HepG2 (cell line): Measurements from ENCODE around the gene SMOC1. TPM values are rescaled to one million over a fixed set of nuclear protein-coding genes. Genes with fewer than 3 reads are reported as not detected.

ENCODE experiments used
- ATF1 ChIP-seq: IDR thresholded peaks from 2 replicates; pipeline ENCODE4 v1.6.1; 2016; ENCODE audit warnings: mild to moderate bottlenecking, control low read depth
- BCLAF1 ChIP-seq: fragments of 450-650 bp; IDR thresholded peaks from 2 replicates; pipeline ENCODE4 v1.6.1; 2017; ENCODE audit warnings: mild to moderate bottlenecking
- NFIC ChIP-seq: IDR thresholded peaks from 2 replicates; pipeline ENCODE4 v1.6.1; 2012; ENCODE audit warnings: mild to moderate bottlenecking, low read length, inconsistent platforms
- PAF1 ChIP-seq: IDR thresholded peaks from 2 replicates; pipeline ENCODE4 v1.6.1; 2016; ENCODE audit warnings: missing genetic modification reagents, missing compliant biosample characterization
- TCF7L2 ChIP-seq: IDR thresholded peaks from 2 replicates; pipeline ENCODE4 v1.6.1; 2011; ENCODE audit warnings: mild to moderate bottlenecking, low read depth, low read length, moderate library complexity
- THAP11 ChIP-seq: IDR thresholded peaks from 2 replicates; pipeline ENCODE4 v1.6.1; 2016; ENCODE audit warnings: missing biosample characterization, missing genetic modification reagents
- ZNF564 ChIP-seq: sonication (generic); formaldehyde crosslinking; IDR thresholded peaks from 2 replicates; pipeline ENCODE4 v1.8.1; 2023; ENCODE audit warnings: mild to moderate bottlenecking, missing genetic modification reagents
- ZNF605 ChIP-seq: sonication (generic); formaldehyde crosslinking; IDR thresholded peaks from 2 replicates; pipeline ENCODE4 v1.8.0; 2022; ENCODE audit warnings: mild to moderate bottlenecking, missing genetic modification reagents
- ZNF772 ChIP-seq: sonication (generic); formaldehyde crosslinking; IDR thresholded peaks from 2 replicates; pipeline ENCODE4 v1.5.0; 2020; ENCODE audit warnings: mild to moderate bottlenecking, missing genetic modification reagents
- ZNF792 ChIP-seq: IDR thresholded peaks from 2 replicates; pipeline ENCODE4 v1.6.1; 2016
- polyA plus RNA-seq, 8 experiments: library from polyadenylated mRNA; depleted of rRNA in 3 of 8; stranded (reverse) in 7 of 8; unstranded in 1 of 8; fragments of >200 nt; fragmentation: Illumina TruSeq in 4 of 8; extraction: Trizol in 4 of 8; gene quantifications; 2 replicates each; pipeline versions ENCODE4 v1.2.1 to v1.2.3, GENCODE V29; 2011 to 2016; ENCODE audit warnings: low read depth in 4 of 8, missing spikeins in 1 of 8, mixed read lengths in 1 of 8; ENCODE audit not compliant: insufficient read depth in 1 of 8
- total RNA-seq, 5 experiments: library from RNA; depleted of rRNA; stranded (reverse); fragments of >200 nt; fragmentation: Illumina TruSeq; extraction: Trizol; gene quantifications; 2 replicates each; pipeline ENCODE4 v1.2.3, GENCODE V29; 2016; ENCODE audit warnings: low read depth in 1 of 5
- TF ChIP-seq, protein P1 (sequence below), 2 experiments: IDR thresholded peaks; 2 replicates each; pipeline ENCODE4 v1.6.1; 2011 to 2012; ENCODE audit warnings: low read length in 2 of 2, borderline replicate concordance in 1 of 2, low read depth in 1 of 2, mild to moderate bottlenecking in 1 of 2, moderate library complexity in 1 of 2
- TF ChIP-seq, protein P2 (sequence below): sonication (generic); formaldehyde crosslinking; IDR thresholded peaks from 2 replicates; pipeline ENCODE4 v1.5.1; 2020; ENCODE audit warnings: missing genetic modification reagents, mild to moderate bottlenecking, borderline replicate concordance
- TF ChIP-seq, protein P3 (sequence below): sonication (generic); formaldehyde crosslinking; IDR thresholded peaks from 2 replicates; pipeline ENCODE4 v1.8.0; 2022; ENCODE audit warnings: mild to moderate bottlenecking, missing genetic modification reagents, moderate library complexity
- TF ChIP-seq, protein P4 (sequence below): sonication (generic); formaldehyde crosslinking; IDR thresholded peaks from 2 replicates; pipeline ENCODE4 v1.5.1; 2020; ENCODE audit warnings: missing genetic modification reagents, mild to moderate bottlenecking, borderline replicate concordance

Gene SMOC1
- total and polyA plus RNA-seq, 2 of the 13 experiments (the other 11 are each of a cell fraction or from before 2014, with no cell fraction given), result 17.8 to 35.6 TPM

DNA sequence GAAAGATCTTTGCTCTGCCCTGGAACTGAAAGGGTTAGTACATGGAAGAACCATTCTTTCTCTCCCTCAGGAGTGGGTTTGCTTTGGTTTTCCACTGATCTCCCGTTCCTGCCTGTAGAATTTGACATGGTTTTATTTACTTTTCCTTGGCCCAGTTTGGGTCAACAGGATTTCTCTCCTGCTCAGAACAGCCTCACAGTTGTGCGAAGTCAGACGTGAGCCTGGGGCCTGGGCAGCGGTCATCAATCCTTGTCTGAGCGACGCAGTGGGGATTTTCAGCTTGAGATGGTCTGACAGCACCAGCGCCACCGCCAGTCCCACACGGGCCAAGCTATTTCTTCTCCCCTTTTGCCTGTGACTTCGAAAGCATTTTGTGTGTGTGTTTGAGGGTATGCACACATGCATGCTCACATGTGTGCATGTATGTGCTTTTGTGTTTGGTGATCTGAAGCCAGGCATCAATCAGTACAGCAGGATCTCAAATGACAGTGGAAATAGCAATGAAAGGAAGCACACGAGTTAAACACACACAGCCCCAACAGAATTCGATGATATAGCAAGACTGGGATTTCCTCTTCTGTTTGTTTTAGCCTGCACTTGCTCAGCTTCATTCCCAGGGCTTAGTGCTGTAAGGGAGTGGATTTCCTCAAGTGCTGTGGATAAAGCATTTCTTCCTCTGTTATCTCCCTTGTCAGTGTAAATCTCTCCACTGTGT lies 58.3 kb downstream of the SMOC1 start (continued):
- TF ChIP-seq BCLAF1 (no peak), ZNF792 (CRISPR knock-in tag) (no peak; the same call in 1 of the 2 replicates), ZNF605 (0 out of 2 replicates have a peak, but pooled peaks have one; percentile 77), NFIC (no peak), TCF7L2 (no peak), ATF1 (CRISPR knock-in tag) (no peak), ZNF564 (CRISPR knock-in tag) (no peak), ZNF772 (peak; percentile 61; the same call in 1 of the 2 replicates), PAF1 (CRISPR knock-in tag) (no peak), THAP11 (0 out of 2 replicates have a peak, but pooled peaks have one; percentile 15)
- TF ChIP-seq, protein P1, sequence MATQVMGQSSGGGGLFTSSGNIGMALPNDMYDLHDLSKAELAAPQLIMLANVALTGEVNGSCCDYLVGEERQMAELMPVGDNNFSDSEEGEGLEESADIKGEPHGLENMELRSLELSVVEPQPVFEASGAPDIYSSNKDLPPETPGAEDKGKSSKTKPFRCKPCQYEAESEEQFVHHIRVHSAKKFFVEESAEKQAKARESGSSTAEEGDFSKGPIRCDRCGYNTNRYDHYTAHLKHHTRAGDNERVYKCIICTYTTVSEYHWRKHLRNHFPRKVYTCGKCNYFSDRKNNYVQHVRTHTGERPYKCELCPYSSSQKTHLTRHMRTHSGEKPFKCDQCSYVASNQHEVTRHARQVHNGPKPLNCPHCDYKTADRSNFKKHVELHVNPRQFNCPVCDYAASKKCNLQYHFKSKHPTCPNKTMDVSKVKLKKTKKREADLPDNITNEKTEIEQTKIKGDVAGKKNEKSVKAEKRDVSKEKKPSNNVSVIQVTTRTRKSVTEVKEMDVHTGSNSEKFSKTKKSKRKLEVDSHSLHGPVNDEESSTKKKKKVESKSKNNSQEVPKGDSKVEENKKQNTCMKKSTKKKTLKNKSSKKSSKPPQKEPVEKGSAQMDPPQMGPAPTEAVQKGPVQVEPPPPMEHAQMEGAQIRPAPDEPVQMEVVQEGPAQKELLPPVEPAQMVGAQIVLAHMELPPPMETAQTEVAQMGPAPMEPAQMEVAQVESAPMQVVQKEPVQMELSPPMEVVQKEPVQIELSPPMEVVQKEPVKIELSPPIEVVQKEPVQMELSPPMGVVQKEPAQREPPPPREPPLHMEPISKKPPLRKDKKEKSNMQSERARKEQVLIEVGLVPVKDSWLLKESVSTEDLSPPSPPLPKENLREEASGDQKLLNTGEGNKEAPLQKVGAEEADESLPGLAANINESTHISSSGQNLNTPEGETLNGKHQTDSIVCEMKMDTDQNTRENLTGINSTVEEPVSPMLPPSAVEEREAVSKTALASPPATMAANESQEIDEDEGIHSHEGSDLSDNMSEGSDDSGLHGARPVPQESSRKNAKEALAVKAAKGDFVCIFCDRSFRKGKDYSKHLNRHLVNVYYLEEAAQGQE (IDR thresholded peaks at IDR 0.05; ENCODE audit: borderline replicate concordance in 1 of 2, low read depth in 1 of 2, low read length in 2 of 2), result no peak
- TF ChIP-seq, protein P2, sequence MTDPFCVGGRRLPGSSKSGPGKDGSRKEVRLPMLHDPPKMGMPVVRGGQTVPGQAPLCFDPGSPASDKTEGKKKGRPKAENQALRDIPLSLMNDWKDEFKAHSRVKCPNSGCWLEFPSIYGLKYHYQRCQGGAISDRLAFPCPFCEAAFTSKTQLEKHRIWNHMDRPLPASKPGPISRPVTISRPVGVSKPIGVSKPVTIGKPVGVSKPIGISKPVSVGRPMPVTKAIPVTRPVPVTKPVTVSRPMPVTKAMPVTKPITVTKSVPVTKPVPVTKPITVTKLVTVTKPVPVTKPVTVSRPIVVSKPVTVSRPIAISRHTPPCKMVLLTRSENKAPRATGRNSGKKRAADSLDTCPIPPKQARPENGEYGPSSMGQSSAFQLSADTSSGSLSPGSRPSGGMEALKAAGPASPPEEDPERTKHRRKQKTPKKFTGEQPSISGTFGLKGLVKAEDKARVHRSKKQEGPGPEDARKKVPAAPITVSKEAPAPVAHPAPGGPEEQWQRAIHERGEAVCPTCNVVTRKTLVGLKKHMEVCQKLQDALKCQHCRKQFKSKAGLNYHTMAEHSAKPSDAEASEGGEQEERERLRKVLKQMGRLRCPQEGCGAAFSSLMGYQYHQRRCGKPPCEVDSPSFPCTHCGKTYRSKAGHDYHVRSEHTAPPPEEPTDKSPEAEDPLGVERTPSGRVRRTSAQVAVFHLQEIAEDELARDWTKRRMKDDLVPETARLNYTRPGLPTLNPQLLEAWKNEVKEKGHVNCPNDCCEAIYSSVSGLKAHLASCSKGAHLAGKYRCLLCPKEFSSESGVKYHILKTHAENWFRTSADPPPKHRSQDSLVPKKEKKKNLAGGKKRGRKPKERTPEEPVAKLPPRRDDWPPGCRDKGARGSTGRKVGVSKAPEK (CRISPR knock-in tag), result no peak
- TF ChIP-seq, protein P3, sequence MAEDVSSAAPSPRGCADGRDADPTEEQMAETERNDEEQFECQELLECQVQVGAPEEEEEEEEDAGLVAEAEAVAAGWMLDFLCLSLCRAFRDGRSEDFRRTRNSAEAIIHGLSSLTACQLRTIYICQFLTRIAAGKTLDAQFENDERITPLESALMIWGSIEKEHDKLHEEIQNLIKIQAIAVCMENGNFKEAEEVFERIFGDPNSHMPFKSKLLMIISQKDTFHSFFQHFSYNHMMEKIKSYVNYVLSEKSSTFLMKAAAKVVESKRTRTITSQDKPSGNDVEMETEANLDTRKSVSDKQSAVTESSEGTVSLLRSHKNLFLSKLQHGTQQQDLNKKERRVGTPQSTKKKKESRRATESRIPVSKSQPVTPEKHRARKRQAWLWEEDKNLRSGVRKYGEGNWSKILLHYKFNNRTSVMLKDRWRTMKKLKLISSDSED (CRISPR knock-in tag), result no peak
- TF ChIP-seq, protein P4, sequence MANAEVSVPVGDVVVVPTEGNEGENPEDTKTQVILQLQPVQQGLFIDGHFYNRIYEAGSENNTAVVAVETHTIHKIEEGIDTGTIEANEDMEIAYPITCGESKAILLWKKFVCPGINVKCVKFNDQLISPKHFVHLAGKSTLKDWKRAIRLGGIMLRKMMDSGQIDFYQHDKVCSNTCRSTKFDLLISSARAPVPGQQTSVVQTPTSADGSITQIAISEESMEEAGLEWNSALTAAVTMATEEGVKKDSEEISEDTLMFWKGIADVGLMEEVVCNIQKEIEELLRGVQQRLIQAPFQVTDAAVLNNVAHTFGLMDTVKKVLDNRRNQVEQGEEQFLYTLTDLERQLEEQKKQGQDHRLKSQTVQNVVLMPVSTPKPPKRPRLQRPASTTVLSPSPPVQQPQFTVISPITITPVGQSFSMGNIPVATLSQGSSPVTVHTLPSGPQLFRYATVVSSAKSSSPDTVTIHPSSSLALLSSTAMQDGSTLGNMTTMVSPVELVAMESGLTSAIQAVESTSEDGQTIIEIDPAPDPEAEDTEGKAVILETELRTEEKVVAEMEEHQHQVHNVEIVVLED (CRISPR knock-in tag), result 0 out of 2 replicates have a peak, but pooled peaks have one; percentile 2
